OCI-LY7 (cell line): ENCODE data around the gene SPATA13. TPM values are rescaled to one million over a fixed set of nuclear protein-coding genes. Genes with fewer than 3 reads are reported as not detected.

Experiments used
- BruUV-seq: library from RNA; stranded (reverse); fragments of 400-500 nt; replicated peaks from 2 replicates; lab custom pipeline; 2021; lab: Mats Ljungman, UMichigan
- CTCF ChIA-PET: fragments of 300-600 bp; sonication (Branson Sonifier 250); formaldehyde crosslinking; loops from one replicate; lab custom pipeline; 2022; ENCODE audit warnings: antibody characterized with exemption; ENCODE audit not compliant: unreplicated experiment; lab: Charles Lee
- POLR2A ChIA-PET: fragments of 300-600 bp; sonication (Branson Sonifier 250); formaldehyde crosslinking; loops from one replicate; lab custom pipeline; 2022; ENCODE audit warnings: antibody characterized with exemption; lab: Charles Lee
- DNase-seq: peaks from one replicate; pipeline ENCODE4 v3.0.0-alpha.2; 2015; ENCODE audit warnings: low spot score
- H2AFZ ChIP-seq: fragments of 200-600 bp; sonication (generic), shearing (Covaris generic); 2 replicates; pipeline ENCODE4 v1.6.1; 2014; ENCODE audit warnings: mild to moderate bottlenecking, antibody characterized with exemption, low read length, moderate library complexity
- H3K27ac ChIP-seq: fragments of 200-600 bp; sonication (generic); 2 replicates; pipeline ENCODE4 v1.5.1; 2014; ENCODE audit warnings: mixed run types, low read depth, mild to moderate bottlenecking, moderate library complexity, low read length, inconsistent platforms; ENCODE audit not compliant: poor library complexity, severe bottlenecking
- H3K36me3 ChIP-seq: fragments of 200-600 bp; sonication (generic); 2 replicates; pipeline ENCODE4 v1.6.1; 2014; ENCODE audit warnings: mild to moderate bottlenecking, antibody characterized with exemption, low read length, moderate library complexity, mixed read lengths; ENCODE audit not compliant: insufficient read depth
- H3K4me1 ChIP-seq: fragments of 200-600 bp; sonication (generic); 2 replicates; pipeline ENCODE4 v1.5.1; 2014; ENCODE audit warnings: mild to moderate bottlenecking, low read length; ENCODE audit not compliant: insufficient read depth, poor library complexity, severe bottlenecking
- H3K4me2 ChIP-seq: fragments of 200-600 bp; sonication (generic); 2 replicates; pipeline ENCODE4 v1.6.1; 2014; ENCODE audit warnings: mild to moderate bottlenecking, low read length
- H3K4me3 ChIP-seq: fragments of 200-600 bp; sonication (generic); 2 replicates; pipeline ENCODE4 v1.5.1; 2014; ENCODE audit warnings: mild to moderate bottlenecking, low read depth, low read length; ENCODE audit not compliant: poor library complexity, severe bottlenecking
- H3K79me2 ChIP-seq: fragments of 200-600 bp; sonication (generic); 2 replicates; pipeline ENCODE4 v1.6.1; 2016; ENCODE audit warnings: low read depth, mild to moderate bottlenecking, low read length, moderate library complexity, mixed read lengths; ENCODE audit not compliant: insufficient read depth
- H3K9me2 ChIP-seq: fragments of 200-600 bp; sonication (generic); 2 replicates; pipeline ENCODE4 v1.6.1; 2016; ENCODE audit warnings: mild to moderate bottlenecking, low read length, mixed read lengths; ENCODE audit not compliant: insufficient read depth
- H3K9me3 ChIP-seq: fragments of 200-600 bp; sonication (generic); 2 replicates; pipeline ENCODE4 v1.6.1; 2014; ENCODE audit warnings: mild to moderate bottlenecking, mixed run types, low read length, mixed read lengths
- H4K20me1 ChIP-seq: fragments of 200-600 bp; sonication (generic); 2 replicates; pipeline ENCODE4 v1.6.1; 2014; ENCODE audit warnings: mild to moderate bottlenecking, antibody characterized with exemption, low read length, moderate library complexity, mixed read lengths; ENCODE audit not compliant: insufficient read depth
- EZH2phosphoT487 ChIP-seq: fragments of 200-600 bp; sonication (generic); IDR thresholded peaks from 2 replicates; pipeline ENCODE4 v1.6.1; 2018; ENCODE audit warnings: low read depth, borderline replicate concordance, mild to moderate bottlenecking, mixed run types, antibody characterized with exemption, low read length, moderate library complexity, mixed read lengths
- intact Hi-C: fragments of 100-400 bp; cut with micrococcal nuclease; formaldehyde crosslinking; loops from one replicate; pipeline ENCODE4 v1.10.0; 2022; ENCODE audit not compliant: unreplicated experiment
- total RNA-seq, 2 experiments: library from RNA; depleted of rRNA in 1 of 2; stranded (reverse); fragments of >200 nt in 1 of 2; shearing (Covaris generic) in 1 of 2; gene quantifications; 2 replicates each; pipeline ENCODE4 v1.2.3, GENCODE V29; 2014 to 2022
- TF ChIP-seq, protein P1 (sequence below): fragments of 200-600 bp; sonication (generic); conservative IDR thresholded peaks from 2 replicates; pipeline ENCODE4 v1.5.1; 2014; ENCODE audit warnings: mild to moderate bottlenecking, antibody characterized with exemption, low read length, moderate library complexity, mixed read lengths

Gene SPATA13
- total RNA-seq, 2 experiments from 2014 or later, result 3.8 to 32.4 TPM

GRCh38 chr13:24277761-24278160 lies 117.2 kb downstream of the SPATA13 start:
- ChIA-PET POLR2A (interaction anchor here (0.6 kb wide), 1 partner anchor 12 kb away, joined by 3 read pairs; no protein-coding TSS in a partner anchor), CTCF (no interaction called here)
- Histone ChIP-seq H3K79me2 (no peaks in the 10 kb centered on the region), H3K4me2 (no peak overlapping the region), H3K9me2 (no peaks in the 10 kb centered on the region), H3K36me3 (no peaks in the 10 kb centered on the region), H3K9me3 (no peaks in the 10 kb centered on the region), H2AFZ (no peak overlapping the region), H3K27ac (no peak overlapping the region), H3K4me1 (no peaks in the 10 kb centered on the region), H3K4me3 (no peak overlapping the region), H4K20me1 (no peaks in the 10 kb centered on the region)
- DNase-seq, result no peak
- TF ChIP-seq EZH2phosphoT487, result no peak
- TF ChIP-seq, protein P1, sequence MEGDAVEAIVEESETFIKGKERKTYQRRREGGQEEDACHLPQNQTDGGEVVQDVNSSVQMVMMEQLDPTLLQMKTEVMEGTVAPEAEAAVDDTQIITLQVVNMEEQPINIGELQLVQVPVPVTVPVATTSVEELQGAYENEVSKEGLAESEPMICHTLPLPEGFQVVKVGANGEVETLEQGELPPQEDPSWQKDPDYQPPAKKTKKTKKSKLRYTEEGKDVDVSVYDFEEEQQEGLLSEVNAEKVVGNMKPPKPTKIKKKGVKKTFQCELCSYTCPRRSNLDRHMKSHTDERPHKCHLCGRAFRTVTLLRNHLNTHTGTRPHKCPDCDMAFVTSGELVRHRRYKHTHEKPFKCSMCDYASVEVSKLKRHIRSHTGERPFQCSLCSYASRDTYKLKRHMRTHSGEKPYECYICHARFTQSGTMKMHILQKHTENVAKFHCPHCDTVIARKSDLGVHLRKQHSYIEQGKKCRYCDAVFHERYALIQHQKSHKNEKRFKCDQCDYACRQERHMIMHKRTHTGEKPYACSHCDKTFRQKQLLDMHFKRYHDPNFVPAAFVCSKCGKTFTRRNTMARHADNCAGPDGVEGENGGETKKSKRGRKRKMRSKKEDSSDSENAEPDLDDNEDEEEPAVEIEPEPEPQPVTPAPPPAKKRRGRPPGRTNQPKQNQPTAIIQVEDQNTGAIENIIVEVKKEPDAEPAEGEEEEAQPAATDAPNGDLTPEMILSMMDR, result no peak
- intact Hi-C loops, result no loop called here
- no TSS peak for BruUV-seq

DNA sequence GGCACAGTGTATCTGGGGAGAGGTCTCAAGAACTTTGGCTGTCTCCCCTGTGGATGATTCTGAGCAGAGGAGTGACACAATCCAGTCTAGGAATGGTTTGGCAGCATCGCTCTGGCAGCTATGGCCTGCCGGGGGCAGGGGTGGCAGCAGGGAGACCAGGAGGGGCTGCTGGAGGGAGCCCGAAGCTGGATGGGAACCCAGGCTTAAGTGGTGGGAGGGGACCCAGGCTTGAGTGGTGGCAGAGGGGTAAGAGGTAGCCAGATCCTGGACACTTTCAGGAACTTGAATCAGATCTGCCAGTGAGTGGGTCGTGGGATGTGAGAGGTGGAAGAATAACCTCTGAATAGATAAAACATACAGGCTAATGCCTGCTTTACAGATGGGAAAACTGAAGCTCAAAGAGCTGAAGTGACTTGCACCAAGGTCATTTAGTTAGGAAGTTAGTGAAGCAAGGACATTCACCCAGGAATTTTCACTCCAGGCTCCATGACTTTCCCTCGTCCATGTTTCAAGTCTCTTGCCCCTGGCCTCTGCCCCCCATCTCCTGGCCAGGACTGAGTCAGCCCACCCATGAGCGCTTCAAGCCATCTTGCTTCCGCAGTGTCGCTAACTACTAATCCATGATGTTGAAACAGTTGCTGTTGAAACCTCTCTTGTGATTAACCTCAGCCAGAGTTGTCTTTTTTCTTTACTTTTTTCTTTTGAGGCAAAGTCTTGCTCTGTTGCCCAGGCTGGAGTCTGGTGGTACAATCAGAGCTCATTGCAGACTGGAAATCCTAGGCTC lies 119.0 kb downstream of the SPATA13 start:
- Histone ChIP-seq H2AFZ (no peak overlapping the region), H3K36me3 (no peaks in the 10 kb centered on the region), H3K79me2 (no peaks in the 10 kb centered on the region), H3K9me2 (no peaks in the 10 kb centered on the region), H3K4me2 (no peak overlapping the region), H3K4me1 (no peaks in the 10 kb centered on the region), H3K4me3 (no peak overlapping the region), H3K27ac (no peak overlapping the region), H3K9me3 (no peaks in the 10 kb centered on the region), H4K20me1 (no peaks in the 10 kb centered on the region)
- no peak for DNase-seq
- ChIA-PET CTCF (no interaction called here), POLR2A (interaction anchor here (0.5 kb wide), 1 partner anchor 13 kb away, joined by 3 read pairs; no protein-coding TSS in a partner anchor)
- intact Hi-C loops, result no loop called here
- TF ChIP-seq, protein P1, result no peak
- TF ChIP-seq EZH2phosphoT487, result no peak
- BruUV-seq, result no TSS peak

DNA sequence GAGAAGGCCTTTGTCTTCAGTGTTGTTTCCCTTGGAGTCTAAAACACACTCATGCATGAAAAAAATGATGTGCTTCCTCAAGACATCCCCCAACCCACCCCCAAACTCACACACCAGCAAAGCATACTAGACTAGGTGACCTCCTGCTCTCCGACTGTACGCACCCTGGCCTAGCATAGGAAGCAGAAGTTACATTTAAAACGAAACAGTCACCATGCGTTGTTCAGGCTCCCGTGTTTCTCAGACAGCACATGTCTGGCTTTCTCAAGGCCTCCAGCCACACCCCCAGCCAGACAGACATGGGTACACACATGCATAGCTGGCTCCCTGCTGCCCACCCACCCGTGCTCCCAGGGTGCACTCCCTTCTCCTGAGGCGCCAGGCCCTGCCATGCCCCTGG lies 120.2 kb downstream of the SPATA13 start:
- H3K4me2 ChIP-seq, result no peak overlapping the region
- POLR2A ChIA-PET, result no interaction called here
- H4K20me1 ChIP-seq, result no peaks in the 10 kb centered on the region
- H3K9me2 ChIP-seq, result no peaks in the 10 kb centered on the region
- intact Hi-C loops, result no loop called here
- no peak overlapping the region for H3K4me3 ChIP-seq
- H3K4me1 ChIP-seq, result no peaks in the 10 kb centered on the region
- no TSS peak for BruUV-seq
- CTCF ChIA-PET, result no interaction called here
- no peak for DNase-seq
- H2AFZ ChIP-seq, result no peak overlapping the region
- H3K36me3 ChIP-seq, result no peaks in the 10 kb centered on the region
- no peaks in the 10 kb centered on the region for H3K79me2 ChIP-seq
- TF ChIP-seq, protein P1, result no peak
- TF ChIP-seq EZH2phosphoT487, result no peak
- no peaks in the 10 kb centered on the region for H3K9me3 ChIP-seq
- no peak overlapping the region for H3K27ac ChIP-seq
